NCI-H2227 (cell line): ENCODE data around the gene PFKFB2.
"Not testable (repeated sequence)": the region's sequence is repeated elsewhere in the genome, so short reads cannot be mapped to it uniquely, and the experiment has no call there.

Experiments
- DNase-seq: peaks from one replicate; lab custom pipeline; 2025; ENCODE audit not compliant: unreplicated experiment; lab: John Stamatoyannopoulos, UW

Gene PFKFB2

GRCh38 chr1:207039380-207040180, 13.5 kb upstream of the PFKFB2 start:
- DNase-seq: no peak

GRCh38 chr1:207040181-207040533, 12.9 kb upstream of the PFKFB2 start:
- DNase-seq: no peak

GRCh38 chr1:207041397-207041796, 11.7 kb upstream of the PFKFB2 start:
- DNase-seq: not testable (repeated sequence)

GRCh38 chr1:207045453-207045852, 7.6 kb upstream of the PFKFB2 start:
- DNase-seq: no peak

- no peak for DNase-seq
Observed at GRCh38 chr1:207047505-207047904, 5.6 kb upstream of the PFKFB2 start.

DNA sequence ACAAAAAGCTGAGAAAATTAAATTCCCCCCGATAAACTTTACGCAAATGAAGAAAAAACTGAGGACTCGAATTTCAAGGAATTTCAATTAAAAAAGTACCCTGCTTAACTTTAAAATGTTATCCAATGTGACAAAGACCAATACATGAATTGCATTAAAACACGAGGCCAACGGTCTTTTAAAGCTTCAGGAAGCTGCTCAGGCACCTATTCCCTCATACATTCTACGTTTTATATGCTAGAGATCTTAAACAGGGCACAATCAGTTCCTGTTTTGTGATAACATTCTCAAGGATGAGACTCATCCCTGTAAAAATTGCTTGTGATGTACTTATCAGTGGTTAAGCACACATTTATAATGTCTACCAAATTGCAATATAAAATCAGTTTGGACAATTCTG, 5.0 kb upstream of the PFKFB2 start:
- no peak for DNase-seq

GRCh38 chr1:207049054-207049453, 4.0 kb upstream of the PFKFB2 start:
- DNase-seq: no peak

GRCh38 chr1:207049514-207049913, 3.6 kb upstream of the PFKFB2 start:
- DNase-seq: no peak

GRCh38 chr1:207049974-207050391, 3.1 kb upstream of the PFKFB2 start:
- peak; percentile 47 for DNase-seq

DNA sequence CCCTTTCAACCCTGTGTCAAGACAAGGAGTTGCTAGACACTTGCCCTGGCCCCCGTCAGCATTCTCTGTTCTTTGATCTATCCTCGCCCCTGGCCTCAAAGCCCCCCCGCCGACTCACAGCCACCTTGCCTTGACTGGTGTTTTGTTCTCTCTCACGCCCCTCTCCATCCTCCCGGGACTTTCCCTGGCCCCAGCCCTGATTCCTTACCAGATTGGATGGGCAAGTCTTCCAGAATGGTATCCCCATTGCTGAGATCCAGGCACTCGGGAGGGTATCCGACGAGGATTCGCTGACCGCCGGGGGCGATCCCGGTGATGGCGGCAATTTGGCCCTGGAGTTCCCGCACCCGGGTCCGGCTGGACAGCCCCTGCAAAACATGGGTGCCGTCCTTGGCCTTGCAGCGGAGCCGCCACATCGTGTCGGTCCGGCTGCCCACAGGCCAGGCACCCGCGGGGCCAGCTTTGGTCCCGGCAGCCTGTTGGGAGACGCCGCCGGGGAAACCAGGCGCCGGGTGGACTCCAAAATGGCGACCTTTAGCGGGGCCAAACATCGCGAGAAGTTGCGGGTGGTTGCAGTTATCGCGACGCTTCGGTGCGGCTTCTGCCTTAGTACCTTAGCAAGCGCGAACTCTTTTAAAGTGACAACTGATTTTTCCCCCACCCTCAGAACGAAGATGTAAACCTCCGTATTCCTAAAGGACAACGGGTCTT, 2.4 kb upstream of the PFKFB2 start:
- peak; percentile 96 for DNase-seq

DNA sequence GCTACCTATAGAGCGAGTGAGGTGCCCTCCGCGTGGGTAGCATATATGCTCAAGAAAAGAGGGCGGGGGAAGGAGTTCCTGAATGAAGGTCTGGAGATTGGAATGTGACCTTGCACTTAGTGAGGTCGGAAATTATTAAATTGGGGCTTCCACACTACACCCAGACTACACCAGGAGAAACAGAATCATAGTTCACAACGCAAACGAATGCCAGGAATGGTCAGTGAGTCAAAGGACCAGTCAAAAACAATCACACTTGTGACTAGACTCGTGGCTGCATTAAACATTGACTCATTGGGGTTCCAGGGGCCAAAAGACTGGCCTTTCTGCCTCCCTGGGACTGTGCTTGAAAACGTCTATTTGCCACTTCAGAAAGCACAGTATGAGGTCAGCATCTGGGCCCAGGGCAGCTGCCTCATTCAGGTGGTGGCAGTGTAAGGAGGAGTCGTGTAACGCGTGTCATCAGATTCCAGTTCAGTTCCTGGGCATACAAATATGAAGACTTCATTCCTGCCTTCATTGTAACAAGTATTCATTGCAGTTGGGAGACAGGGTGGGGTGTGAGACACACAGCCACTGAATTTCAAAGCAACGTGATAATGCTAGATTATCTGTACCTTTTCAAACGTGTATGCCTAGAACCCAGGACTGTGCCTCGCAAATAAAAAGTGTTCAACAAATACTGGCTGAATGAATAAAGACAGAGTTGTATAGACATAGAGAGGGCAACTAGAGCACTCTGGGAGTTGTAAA, 1.7 kb upstream of the PFKFB2 start, which contains the start of gene YOD1:
YOD1 (minus strand) TSS at position 18 of the 753 bp plus-strand sequence. CDS start 178 bp downstream, outside the sequence.
- DNase-seq: peak; percentile 10

GRCh38 chr1:207054491-207054890, 1.4 kb downstream of the PFKFB2 start:
- DNase-seq: no peak

DNA sequence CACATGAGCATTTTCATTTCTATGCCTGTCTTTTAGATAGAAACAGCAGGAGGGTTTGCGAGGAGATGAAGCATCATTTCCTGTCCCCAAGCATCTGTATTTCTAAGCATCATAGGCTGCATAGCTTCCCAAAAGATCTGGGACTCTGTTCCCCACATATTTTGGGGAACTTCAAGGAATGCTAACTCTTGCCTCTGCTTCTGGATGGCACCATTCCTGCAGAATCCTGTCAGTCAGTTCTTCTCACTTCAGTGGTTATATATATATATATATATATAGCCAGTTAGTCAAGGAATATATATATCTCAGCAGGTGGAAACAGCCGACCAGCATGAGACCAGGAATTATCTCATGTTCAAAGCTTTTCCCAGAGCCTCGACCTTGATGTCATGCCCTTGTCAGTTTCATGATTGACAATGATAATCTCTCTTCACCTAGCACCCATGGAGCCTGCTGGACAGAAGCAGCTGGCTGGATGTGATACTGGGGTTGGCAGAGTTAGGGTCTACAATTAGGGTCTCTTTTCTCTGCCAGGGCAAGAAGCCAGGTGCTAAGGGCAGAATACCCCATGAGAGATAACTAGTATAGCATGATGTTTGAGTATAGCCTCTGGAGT, 2.4 kb downstream of the PFKFB2 start:
- DNase-seq: no peak

GRCh38 chr1:207056673-207057072, 3.6 kb downstream of the PFKFB2 start:
- no peak for DNase-seq

DNA sequence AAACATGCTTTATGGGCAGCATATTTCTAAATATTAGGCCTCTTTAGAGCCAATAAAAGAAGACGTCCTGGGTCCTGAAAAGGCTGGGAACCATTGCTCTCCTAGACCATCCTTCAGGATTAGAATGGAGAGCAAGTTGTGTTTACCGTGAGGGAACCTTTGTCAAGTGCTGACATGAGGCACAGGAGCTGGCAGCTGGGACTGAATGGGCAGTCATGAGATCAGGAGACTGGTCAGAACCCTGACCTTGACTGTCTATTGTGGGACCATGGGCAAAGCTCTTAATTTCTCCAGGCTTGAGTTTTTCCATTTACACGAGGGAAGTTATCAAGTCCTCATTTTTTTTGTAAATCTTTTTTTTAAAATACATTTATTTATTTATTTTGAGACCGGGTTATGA, 5.2 kb downstream of the PFKFB2 start:
- DNase-seq: no peak

DNA sequence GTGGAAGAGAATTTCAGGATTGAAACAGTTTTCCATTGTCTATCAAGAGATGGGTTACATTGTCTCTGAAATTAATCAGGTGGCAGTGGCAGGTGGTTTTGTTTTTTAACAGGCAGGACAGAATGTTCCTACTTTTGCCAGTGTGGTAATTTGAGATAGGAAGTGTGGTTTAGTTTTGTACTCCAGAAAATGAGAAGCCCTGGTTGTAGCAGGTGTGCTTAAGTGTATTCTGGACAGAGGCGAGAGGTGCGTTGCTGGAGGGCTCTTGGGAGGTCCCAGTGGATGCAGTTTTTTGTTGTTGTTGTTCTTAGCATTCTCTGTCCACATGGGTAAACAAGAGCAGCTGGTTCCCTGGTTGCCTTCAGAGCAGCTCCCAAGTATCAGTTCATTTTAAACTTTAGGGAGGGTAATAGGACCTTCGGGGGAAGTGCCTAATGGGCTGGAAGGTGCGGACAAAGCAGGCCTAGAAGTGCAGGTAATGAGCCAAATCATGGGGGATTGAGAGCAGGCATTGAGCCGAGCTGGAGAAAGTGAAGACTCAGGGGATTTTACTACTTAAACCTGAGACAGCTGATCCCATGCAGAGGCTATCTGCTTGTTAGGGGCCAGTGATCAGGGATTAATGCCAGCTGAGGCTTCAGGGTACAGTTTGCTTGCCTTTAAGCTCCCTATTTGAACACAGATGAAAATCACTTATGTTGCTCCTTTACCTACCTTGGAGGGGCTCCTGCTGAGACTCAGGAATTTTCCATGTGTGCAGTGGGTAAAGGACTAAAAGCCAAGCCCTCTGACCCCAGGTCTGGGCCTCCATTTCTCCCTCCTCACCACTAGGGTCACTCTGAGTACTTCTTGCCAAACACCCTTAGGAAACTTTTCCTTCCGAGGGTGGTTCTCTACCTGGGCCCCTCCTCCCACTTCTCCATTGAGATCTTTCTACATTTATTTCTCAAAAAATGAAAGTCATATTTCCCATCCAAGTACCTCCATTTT, 6.1 kb downstream of the PFKFB2 start:
- DNase-seq: no peak

DNA sequence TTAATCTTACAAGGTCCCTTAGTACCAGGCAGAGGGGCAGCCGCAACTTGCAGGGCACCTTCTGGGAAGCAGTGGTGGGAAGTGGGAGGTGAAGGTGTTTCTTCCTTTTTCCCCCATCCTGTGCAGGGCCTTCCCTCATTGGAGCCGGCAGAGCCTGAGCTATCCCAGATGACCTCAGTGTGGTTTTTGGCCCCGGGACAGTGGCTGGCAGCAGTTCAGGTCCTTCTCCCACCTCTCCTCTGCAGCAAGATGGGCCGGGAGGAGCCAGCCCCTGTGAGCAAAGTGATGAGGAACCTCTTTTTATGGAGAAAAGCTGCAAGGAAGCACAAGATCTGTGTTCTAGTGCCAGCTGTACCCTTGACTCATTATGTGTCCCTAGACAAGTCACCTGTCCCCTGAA, 6.8 kb downstream of the PFKFB2 start:
- no peak for DNase-seq

DNA sequence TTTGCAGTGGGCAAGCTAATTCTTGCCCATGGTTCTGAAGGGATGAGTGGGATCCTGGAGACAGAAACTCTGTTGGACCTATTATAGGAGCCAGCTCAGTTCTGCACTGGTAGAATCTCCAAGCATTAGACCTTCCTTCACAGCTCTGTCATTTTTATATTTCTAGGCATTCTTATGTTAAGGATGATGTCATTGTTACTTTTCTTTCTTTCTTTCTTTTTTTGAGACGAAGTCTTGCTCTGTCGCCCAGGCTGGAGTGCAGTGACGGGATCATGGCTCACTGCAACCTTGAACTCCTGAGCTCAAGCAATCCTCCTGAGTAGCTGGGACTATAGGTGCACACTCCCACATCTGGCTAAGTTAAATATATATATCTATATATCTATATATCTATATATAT, 7.5 kb downstream of the PFKFB2 start:
- no peak for DNase-seq

- no peak for DNase-seq
Observed at GRCh38 chr1:207062058-207062457, 9.0 kb downstream of the PFKFB2 start.

- DNase-seq: no peak
Observed at GRCh38 chr1:207063014-207063413, 9.9 kb downstream of the PFKFB2 start.
